Rectal smooth muscle tissue (tissue), 1 donor: Measurements from ENCODE around the gene ARRDC4.

Experiments
- H3K27ac ChIP-seq: one replicate; pipeline ENCODE4 v1.7.0; 2013; ENCODE audit warnings: low read depth, low read length, inconsistent platforms
- H3K27me3 ChIP-seq: one replicate; pipeline ENCODE4 v1.7.0; 2013; ENCODE audit warnings: low read length; ENCODE audit not compliant: control insufficient read depth, insufficient read depth
- H3K36me3 ChIP-seq: one replicate; pipeline ENCODE4 v1.7.0; 2013; ENCODE audit warnings: low read length; ENCODE audit not compliant: control insufficient read depth, insufficient read depth
- H3K4me1 ChIP-seq: one replicate; pipeline ENCODE4 v1.7.0; 2013; ENCODE audit warnings: low read length; ENCODE audit not compliant: control insufficient read depth, insufficient read depth
- H3K4me3 ChIP-seq: one replicate; pipeline ENCODE4 v1.7.0; 2013; ENCODE audit warnings: low read length
- H3K9ac ChIP-seq: one replicate; pipeline ENCODE4 v1.7.0; 2013; ENCODE audit warnings: low read length

The ARRDC4 gene

DNA sequence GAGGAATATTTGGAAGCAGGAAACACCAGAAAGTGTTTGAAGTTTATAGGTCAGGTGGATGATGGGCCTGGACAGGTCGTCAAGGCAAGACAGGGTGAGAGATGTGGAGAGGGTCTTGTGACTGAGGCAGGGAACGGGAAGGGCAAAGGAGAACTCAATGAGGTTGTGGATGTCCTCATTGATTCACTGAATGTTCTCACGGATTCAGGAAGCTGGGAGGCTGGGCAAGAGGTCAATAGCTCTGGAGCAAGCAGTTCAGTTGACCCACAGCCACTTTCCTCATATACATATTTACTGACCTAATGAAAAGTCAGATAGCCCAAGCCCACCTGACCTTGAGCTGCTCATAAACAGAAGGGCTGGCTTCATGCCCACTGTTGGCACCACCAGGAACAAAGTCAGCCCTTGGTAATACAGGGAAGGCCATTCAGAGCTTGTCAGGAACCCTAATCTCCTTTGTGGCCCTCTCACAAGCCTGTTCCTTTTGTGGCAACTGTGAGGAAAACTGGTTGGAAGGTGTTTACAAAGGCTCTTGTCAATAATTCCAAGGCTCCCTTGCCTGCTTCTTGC lies 31.6 kb downstream of the ARRDC4 start:
- Histone ChIP-seq H3K27ac (no peak overlapping the region), H3K27me3 (no peaks in the 10 kb centered on the region)

DNA sequence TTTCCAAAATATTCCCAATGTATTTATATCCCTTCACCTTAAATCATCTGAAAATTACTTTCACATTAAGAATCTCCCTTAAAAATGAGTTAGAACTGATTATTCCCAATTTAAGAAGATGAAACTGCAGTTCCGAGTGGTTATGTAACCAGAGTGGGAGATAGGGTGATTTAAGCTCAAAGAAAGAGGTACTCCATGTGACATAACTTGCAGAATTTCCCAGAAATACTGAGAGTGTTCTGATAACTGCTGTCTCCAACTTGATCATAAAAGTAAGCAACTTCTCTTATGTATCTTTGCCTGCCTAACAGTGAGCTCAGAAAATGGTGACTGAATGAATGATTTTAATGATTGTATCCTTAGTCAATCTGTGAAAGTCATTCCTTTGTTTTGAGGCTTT lies 32.3 kb downstream of the ARRDC4 start:
- Histone ChIP-seq H3K27me3 (no peaks in the 10 kb centered on the region), H3K27ac (no peak overlapping the region), H3K4me3 (no peak overlapping the region), H3K9ac (no peak overlapping the region), H3K36me3 (no peaks in the 10 kb centered on the region), H3K4me1 (peaks cover 12% of the 10 kb centered on the region)

More for the DNA sequence above, 31.6 kb downstream of the ARRDC4 start:
- H3K9ac ChIP-seq, result no peak overlapping the region
- H3K4me3 ChIP-seq, result no peak overlapping the region
- H3K36me3 ChIP-seq, result no peaks in the 10 kb centered on the region
- peaks cover 12% of the 10 kb centered on the region for H3K4me1 ChIP-seq

DNA sequence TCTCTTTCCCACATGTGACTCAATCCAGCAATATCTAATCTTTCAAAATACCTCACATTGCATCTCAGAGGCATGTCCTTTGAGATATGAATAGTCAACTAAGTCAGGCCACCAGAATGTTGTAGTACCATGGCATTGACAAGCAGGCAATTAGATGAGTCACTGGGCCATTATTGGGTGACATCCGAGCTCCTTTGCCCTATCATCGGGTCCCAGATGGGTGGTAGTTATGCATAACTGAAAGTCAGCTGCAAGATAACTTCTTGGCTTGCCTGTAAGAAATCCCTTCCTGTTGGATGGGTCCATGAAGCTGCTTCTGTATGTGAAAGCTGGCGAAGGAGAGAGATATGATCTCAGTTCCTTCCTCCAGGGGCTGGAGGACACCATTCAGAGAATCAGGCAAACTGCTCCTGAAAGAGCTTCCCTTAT lies 32.8 kb downstream of the ARRDC4 start:
- Histone ChIP-seq H3K36me3 (no peaks in the 10 kb centered on the region), H3K9ac (no peak overlapping the region), H3K27ac (no peak overlapping the region), H3K4me1 (peaks cover 12% of the 10 kb centered on the region), H3K4me3 (no peak overlapping the region), H3K27me3 (no peaks in the 10 kb centered on the region)

DNA sequence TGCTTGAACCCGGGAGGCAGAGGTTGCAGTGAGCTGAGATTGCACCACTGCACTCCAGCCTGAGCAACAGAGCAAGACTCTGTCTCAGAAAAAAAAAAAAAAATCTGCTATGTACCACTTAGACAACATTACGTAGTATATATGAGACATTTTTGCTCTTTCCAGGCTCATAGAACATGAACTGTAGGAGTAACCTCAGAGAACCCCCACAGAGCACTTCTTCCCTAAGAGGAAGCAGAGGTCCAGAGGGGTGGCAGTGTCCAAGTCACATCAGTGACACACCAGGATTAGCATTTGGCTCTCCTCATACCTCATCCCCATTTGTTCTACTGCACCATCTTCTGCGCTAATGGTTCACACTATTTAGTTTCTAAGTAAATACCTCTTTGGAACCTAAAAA lies 33.7 kb downstream of the ARRDC4 start:
- Histone ChIP-seq H3K27ac (no peak overlapping the region), H3K27me3 (no peaks in the 10 kb centered on the region), H3K4me3 (no peak overlapping the region), H3K4me1 (peaks cover 12% of the 10 kb centered on the region), H3K36me3 (no peaks in the 10 kb centered on the region), H3K9ac (no peak overlapping the region)

DNA sequence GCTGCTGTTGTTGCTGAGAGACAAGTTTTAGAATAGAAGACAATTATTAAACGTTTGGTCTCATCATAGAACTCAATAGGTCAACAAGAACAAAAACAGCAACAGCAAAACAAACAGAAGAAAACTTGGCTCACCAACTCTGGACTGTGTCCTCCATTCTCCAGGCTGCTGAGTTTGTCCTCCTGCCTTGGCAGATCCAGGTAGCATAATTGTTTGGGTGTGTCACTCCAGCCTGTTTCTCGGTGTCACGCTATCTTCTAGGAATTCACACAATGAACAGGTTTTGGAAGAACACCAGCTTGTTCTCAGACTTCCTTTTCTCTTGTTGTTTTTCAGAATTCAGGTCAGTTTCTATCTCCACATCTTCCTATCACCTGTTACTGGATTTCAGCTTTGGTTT lies 34.7 kb downstream of the ARRDC4 start:
- Histone ChIP-seq H3K36me3 (no peaks in the 10 kb centered on the region), H3K4me3 (no peak overlapping the region), H3K4me1 (peaks cover 12% of the 10 kb centered on the region), H3K27me3 (no peaks in the 10 kb centered on the region), H3K9ac (no peak overlapping the region), H3K27ac (peak overlapping the region; percentile 42)

DNA sequence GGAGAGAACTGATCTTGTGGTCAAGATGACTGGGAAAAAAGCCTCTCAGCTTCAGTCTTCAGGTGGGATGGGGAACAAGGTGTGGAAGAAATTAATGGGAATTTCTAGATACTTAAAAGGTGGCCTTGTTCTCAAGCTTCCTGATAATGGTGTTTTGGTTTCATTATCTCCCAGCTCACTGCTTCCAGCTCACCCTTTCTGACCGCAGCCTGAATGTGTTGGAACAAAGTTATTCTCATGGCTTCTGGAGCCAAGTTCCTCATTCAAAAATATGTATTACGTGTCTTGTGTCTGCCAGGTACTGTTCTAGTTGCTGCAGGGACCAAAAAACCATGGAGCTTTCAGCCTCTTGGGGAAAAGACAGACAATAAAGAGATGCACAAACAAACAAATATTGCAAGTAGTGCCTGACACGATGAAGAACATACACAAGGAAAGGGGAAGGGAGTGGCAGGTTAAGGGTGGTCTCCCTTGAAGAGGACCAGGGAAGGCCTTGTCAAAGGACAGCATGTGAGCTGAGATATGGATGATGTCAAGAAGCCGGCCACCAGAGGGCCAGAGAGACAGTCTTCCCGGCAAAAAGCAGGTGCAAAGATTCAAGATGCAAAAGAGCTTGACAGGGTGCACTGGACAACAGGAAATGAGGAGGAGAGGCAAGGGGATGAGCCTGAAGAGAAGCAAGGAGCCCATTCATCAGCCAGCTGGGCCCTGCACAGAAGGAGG lies 35.5 kb downstream of the ARRDC4 start:
- Histone ChIP-seq H3K4me1 (peaks cover 12% of the 10 kb centered on the region), H3K4me3 (no peak overlapping the region), H3K36me3 (no peaks in the 10 kb centered on the region), H3K27ac (peak overlapping the region; percentile 42), H3K27me3 (no peaks in the 10 kb centered on the region), H3K9ac (no peak overlapping the region)

DNA sequence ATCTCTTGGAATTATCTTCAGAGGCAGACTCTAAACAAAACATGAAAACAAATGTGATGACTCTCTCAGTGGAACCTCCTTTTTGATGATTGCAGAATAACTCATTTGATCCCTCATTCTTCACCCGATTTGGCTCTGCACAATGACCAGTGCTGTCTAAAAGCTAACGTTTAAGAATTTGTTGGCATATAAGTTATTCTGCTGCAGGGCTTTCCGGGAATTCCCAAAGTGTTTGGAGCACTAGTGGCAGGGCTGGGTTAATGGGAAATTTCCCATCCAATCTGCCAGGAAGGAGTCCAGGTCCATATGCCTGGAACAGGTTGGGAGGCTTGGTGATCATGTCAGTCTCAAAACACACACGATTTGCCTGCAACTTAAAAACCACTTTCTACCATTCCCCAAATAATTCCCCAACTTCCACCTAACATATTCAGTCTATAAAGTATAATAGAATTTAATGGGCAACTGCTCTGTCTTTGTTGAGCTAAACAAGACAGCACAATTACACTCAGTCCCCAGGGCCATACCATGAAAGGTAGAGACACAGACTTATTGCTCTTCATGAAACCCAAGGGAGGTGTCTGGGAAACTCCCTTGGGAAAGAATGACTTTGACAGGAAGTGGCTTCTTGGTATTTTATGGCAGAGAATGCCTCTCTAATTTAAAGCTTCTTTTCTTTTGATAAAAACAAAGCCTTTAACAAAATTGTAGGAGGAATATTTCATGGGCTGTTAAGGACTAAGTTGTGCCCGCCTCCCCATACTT lies 38.0 kb downstream of the ARRDC4 start:
- Histone ChIP-seq H3K27me3 (no peaks in the 10 kb centered on the region), H3K9ac (no peak overlapping the region), H3K4me3 (no peak overlapping the region), H3K27ac (peak overlapping the region; percentile 9), H3K4me1 (peaks cover 17% of the 10 kb centered on the region), H3K36me3 (no peaks in the 10 kb centered on the region)

DNA sequence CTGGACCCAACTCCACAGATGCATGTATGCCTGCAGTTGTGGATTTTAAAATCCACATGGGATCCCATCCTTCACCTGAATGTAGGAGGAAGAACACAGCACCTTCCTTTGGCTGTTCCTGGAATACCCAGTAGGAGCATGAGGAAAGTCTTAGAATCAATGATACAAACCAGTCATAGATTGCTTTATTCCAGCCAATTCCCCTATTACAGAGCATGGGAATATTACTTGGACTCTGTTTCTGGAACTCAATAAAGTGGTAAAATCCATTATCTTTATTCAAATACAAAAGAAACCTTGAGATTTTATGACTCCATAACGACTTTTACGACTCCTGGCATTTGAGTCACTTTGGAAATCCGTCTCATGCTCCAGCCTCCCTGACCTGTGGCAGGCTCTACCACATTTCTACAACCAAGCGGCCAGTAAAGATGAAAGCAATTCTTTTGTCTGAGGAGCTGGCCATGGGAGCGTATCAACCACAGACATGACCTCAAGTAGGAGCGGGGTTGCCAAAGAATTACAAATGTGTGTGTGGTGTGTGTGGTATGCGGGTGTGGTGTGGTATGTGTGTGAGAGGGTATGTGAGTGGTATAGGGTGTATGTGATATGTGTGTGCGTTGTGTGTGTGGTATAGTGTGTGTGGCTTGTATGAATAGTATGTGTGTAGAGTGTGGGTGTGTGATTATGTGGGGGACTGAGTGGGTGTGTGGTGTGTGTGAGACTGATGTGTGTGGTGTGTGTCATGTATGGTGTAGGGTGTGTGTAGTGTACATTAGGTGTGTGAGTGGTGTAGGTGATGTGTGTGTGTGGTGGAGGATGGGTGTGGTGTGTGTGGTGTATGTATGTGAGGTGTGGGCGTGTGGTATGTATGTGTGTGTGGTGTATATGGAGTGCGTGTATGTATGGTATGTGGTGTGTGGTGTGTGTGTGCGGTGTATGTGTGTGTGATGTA lies 40.0 kb downstream of the ARRDC4 start:
- peaks cover 30% of the 10 kb centered on the region for H3K4me1 ChIP-seq
- no peaks in the 10 kb centered on the region for H3K36me3 ChIP-seq
- no peak overlapping the region for H3K9ac ChIP-seq
- no peaks in the 10 kb centered on the region for H3K27me3 ChIP-seq
- no peak overlapping the region for H3K4me3 ChIP-seq
- H3K27ac ChIP-seq, result peak overlapping the region; percentile 28

DNA sequence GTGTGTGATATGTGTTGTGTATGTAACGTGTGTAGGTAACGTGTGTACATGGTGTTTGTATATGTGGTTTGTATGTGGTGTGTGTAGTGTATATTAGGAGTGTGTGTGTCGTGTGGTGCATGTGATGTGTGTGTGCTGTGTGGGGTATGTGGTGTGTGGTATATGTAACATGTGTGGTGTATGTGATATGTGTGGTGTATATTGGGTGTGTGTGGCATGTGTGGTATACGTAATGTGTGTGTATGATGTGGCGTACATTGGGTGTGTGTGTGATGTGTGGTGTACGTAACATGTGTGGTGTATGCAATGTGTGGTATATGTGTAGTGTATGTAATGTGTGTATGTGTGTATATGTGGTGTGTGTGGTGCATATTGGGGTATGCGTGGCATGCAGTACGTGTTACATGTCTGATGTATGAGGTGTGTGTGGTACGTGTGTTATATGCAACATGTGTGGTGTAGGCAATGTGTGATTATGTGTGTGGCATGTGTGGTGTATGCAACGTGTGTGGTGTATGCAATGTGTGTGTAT lies 41.2 kb downstream of the ARRDC4 start:
- H3K9ac ChIP-seq, result no peak overlapping the region
- no peaks in the 10 kb centered on the region for H3K27me3 ChIP-seq
- H3K27ac ChIP-seq, result no peak overlapping the region
- peaks cover 22% of the 10 kb centered on the region for H3K4me1 ChIP-seq
- no peak overlapping the region for H3K4me3 ChIP-seq
- no peaks in the 10 kb centered on the region for H3K36me3 ChIP-seq

DNA sequence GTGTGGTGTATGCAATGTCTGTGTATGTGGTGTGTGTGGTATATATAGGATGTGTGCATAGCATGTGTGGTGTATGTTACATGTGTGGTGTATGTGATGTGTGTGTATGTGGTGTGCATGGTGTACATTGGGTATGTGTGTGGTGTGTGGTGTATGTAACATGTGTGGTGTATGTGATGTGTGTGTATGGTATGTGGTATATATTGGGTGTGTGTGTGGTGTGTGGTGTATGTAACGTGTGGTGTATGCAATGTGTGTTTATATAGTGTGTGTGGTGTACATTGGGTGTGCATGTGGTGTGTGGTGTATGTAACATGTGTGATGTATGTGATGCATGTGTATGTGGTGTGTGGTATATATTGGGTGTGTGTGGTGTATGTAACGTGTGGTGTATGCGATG lies 41.9 kb downstream of the ARRDC4 start:
- Histone ChIP-seq H3K4me3 (no peak overlapping the region), H3K27me3 (no peaks in the 10 kb centered on the region), H3K9ac (no peak overlapping the region), H3K36me3 (no peaks in the 10 kb centered on the region), H3K27ac (no peak overlapping the region), H3K4me1 (peaks cover 26% of the 10 kb centered on the region)

DNA sequence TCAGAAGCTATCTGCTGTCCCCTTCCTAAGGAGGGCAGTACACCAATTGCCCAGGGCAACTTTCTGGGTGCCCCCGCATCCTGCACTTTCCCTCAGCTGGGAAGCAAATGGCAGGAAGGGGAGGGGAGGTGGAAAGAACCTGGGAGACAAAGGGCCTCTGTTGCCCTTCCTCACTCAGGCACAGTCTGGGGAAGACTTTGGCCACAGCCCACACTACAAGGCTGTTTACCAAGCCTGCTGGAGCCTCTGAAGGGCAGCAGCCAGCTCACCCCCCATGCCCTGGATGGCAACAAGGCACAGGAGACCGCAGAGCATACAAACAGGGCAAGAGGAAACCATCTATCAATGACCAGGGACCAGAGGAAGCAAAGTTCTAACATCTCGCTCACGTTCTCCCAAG lies 42.4 kb downstream of the ARRDC4 start:
- no peak overlapping the region for H3K9ac ChIP-seq
- no peaks in the 10 kb centered on the region for H3K27me3 ChIP-seq
- peak overlapping the region; percentile 47 for H3K27ac ChIP-seq
- H3K36me3 ChIP-seq, result no peaks in the 10 kb centered on the region
- no peak overlapping the region for H3K4me3 ChIP-seq
- peaks cover 27% of the 10 kb centered on the region for H3K4me1 ChIP-seq

DNA sequence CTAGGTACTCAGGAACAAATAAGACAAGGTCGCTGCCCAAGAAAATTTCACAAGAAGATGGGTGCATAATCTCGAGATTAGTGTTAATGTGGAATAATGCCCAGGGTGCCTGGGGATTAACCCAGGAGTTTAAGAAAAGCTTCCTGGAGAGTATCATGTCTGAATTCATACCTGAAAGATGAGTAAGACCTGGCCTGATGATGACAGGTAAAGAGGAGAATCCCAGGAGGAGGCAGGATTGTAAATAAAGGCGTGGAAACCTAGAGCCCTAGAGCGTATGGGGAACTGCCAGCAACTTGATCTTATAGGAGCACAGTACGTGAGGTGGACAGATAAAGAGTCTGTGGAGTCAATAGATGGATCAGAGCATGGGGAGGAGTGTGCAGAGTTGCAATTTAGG lies 43.0 kb downstream of the ARRDC4 start:
- no peaks in the 10 kb centered on the region for H3K27me3 ChIP-seq
- no peak overlapping the region for H3K4me3 ChIP-seq
- H3K4me1 ChIP-seq, result peaks cover 27% of the 10 kb centered on the region
- peak overlapping the region; percentile 47 for H3K27ac ChIP-seq
- H3K9ac ChIP-seq, result no peak overlapping the region
- no peaks in the 10 kb centered on the region for H3K36me3 ChIP-seq
